Epithelial cell of proximal tubule (primary cell): ENCODE results near the gene TMEM179. TPM values are rescaled to one million over a fixed set of nuclear protein-coding genes. Genes with fewer than 3 reads are reported as not detected.

Experiments used
- DNase-seq: peaks from one replicate; pipeline ENCODE4 v3.0.0-alpha.2; 2011; ENCODE audit warnings: low read depth
- H3K4me3 ChIP-seq: 2 replicates; pipeline ENCODE4 v1.5.1; 2011; ENCODE audit warnings: low read depth, mild to moderate bottlenecking, low read length
- total RNA-seq: library from RNA; depleted of rRNA; stranded (reverse); fragments of >200 nt; gene quantifications from 2 replicates; pipeline ENCODE4 v1.2.3, GENCODE V29; 2015
- TF ChIP-seq, protein P1 (sequence below): conservative IDR thresholded peaks from 2 replicates; pipeline ENCODE4 v1.5.1; 2012; ENCODE audit warnings: low read depth, mild to moderate bottlenecking, low read length

The TMEM179 gene
- total RNA-seq, 1 donor from 2014 or later: not detected

- TF ChIP-seq, protein P1, sequence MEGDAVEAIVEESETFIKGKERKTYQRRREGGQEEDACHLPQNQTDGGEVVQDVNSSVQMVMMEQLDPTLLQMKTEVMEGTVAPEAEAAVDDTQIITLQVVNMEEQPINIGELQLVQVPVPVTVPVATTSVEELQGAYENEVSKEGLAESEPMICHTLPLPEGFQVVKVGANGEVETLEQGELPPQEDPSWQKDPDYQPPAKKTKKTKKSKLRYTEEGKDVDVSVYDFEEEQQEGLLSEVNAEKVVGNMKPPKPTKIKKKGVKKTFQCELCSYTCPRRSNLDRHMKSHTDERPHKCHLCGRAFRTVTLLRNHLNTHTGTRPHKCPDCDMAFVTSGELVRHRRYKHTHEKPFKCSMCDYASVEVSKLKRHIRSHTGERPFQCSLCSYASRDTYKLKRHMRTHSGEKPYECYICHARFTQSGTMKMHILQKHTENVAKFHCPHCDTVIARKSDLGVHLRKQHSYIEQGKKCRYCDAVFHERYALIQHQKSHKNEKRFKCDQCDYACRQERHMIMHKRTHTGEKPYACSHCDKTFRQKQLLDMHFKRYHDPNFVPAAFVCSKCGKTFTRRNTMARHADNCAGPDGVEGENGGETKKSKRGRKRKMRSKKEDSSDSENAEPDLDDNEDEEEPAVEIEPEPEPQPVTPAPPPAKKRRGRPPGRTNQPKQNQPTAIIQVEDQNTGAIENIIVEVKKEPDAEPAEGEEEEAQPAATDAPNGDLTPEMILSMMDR: no peak
- no peak overlapping the region for H3K4me3 ChIP-seq
- DNase-seq: no peak
These were observed 8.6 kb downstream of the TMEM179 start for GRCh38 chr14:104595911-104596450.

DNA sequence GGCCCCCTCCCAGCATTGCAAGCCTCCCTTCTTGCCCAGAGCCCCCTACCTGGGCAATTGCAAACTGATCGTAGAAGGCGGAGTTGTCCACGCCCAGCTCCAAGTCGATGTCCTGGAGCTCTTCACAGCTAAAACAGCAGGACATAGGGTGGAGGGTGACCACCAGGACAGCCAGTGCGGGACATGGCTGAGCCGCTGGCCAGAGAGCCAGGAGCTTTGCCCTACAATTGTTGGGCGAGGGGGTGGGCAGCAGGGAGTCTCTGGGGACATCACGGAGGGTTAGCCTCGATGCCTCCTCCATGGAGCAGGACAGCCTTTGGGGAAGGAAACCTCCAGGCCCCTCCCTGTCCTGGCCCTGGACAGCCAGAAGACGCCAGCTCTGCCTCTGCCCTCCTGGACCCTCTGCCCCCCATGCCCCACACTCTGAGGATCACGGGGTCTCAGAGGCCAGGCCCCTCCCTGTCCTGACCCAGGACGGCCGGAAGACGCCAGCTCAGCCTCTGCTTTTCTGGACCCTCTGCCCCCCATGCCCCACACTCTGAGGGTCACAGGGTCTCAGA, 9.4 kb downstream of the TMEM179 start:
- TF ChIP-seq, protein P1: no peak
- no peak overlapping the region for H3K4me3 ChIP-seq
- no peak for DNase-seq

GRCh38 chr14:104594310-104595046, 10.1 kb downstream of the TMEM179 start:
- H3K4me3 ChIP-seq: no peak overlapping the region
- TF ChIP-seq, protein P1: no peak
- no peak for DNase-seq

GRCh38 chr14:104593710-104594136, 10.8 kb downstream of the TMEM179 start:
- no peak for DNase-seq
- H3K4me3 ChIP-seq: no peak overlapping the region
- TF ChIP-seq, protein P1: no peak

- TF ChIP-seq, protein P1: no peak
- H3K4me3 ChIP-seq: no peak overlapping the region
- DNase-seq: no peak
These were observed 11.3 kb downstream of the TMEM179 start for GRCh38 chr14:104593241-104593701.

- no peak for DNase-seq
- TF ChIP-seq, protein P1: no peak
- H3K4me3 ChIP-seq: no peak overlapping the region
These were observed 11.8 kb downstream of the TMEM179 start for GRCh38 chr14:104592785-104593184.

DNA sequence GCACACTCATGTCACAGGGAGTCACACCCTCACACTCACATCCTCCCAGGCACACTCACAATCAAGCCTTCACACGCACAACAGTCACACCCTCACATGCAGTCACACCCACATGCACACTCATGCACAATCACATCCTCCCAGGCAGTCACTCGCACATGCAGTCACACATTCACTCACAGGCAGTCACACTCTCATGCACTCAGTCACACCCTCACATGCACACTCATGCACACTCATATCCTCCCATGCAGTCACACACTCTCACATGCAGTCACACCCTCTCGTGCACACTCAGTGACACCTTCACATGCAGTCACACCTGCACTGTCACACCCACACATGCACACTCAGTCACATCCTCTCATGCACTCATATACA, 12.3 kb downstream of the TMEM179 start:
- H3K4me3 ChIP-seq: no peak overlapping the region
- no peak for DNase-seq
- TF ChIP-seq, protein P1: no peak
